GM19467 (cell line): ENCODE measurements around the gene STK36.

Experiments
- ATAC-seq: cut with Tn5 transposase; IDR thresholded peaks from one replicate; pipeline ENCODE4 v1.9.1; 2021; ENCODE audit warnings: mild to moderate bottlenecking, moderate library complexity; ENCODE audit not compliant: unreplicated experiment

The STK36 gene

GRCh38 chr2:218713922-218714321 is 42.0 kb downstream of the STK36 start:
- ATAC-seq, result no peak

DNA sequence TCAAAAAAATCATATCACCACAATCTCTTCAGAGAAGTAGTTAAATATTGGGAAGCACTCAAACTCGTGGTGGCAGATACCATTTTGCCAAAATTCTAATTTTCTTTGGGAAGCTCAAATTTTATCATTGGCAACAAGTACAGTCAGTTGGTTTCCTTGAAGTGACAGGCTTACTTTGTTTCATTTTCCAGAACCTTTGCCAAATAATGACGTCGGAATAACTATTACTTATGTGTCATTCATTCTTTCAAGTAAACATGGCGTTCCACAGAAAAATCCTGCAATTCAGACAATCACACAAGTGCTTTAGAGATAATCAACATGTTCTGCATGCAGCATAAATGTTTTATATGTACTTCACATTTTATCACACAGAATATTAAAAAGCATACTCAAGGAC is 44.2 kb downstream of the STK36 start:
- ATAC-seq, result no peak

GRCh38 chr2:218717262-218717661 is 45.4 kb downstream of the STK36 start:
- no peak for ATAC-seq

GRCh38 chr2:218718058-218718457 is 46.2 kb downstream of the STK36 start:
- ATAC-seq, result no peak

- ATAC-seq, result no peak
Measured at GRCh38 chr2:218719457-218719856, 47.6 kb downstream of the STK36 start.

DNA sequence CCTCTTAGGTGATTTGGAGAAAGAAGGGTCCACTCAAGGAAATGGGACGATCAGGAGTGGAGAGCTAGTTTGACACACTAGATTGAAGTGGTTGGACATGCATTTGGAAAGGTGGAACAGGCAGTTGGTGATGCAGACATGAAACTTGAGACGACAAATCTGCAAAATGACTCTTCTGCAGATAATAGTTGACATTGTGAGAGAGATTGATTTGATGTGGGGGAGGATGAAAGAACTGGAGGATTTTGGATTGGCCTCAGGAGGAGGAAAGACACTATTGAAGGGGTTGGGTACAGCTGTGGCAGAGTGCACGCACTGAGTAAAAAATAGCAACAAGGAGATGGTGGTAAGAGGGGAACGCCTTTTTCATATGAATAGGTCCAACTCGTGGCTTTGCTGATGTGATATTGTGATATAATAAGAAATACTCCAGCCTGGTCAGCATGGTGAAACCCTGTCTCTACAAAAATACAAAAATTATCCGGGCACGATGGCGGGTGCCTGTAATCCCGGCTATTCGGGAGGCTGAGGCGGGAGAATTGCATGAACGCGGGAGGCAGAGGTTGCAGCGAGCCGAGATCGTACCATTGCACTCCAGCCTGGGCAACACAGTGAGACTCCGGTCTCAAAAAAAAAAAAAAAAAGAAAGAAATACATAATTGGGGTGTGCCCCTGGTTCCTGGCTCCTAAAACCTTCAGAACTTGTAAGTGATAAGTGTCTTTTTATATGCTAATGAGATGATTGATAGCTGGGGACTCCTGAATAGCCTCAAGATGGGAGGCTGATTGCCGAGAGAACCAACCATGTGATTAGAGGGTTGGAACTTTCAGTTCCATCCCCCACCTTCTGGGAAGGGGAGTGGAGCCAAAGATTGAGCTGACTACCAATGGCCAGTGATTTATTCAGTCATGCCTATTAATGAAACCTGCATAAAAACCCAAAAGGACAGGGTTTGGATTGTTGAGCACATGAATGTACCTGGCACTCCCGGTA is 48.5 kb downstream of the STK36 start:
- ATAC-seq, result no peak

- no peak for ATAC-seq
Measured at GRCh38 chr2:218721488-218721887, 49.6 kb downstream of the STK36 start.

DNA sequence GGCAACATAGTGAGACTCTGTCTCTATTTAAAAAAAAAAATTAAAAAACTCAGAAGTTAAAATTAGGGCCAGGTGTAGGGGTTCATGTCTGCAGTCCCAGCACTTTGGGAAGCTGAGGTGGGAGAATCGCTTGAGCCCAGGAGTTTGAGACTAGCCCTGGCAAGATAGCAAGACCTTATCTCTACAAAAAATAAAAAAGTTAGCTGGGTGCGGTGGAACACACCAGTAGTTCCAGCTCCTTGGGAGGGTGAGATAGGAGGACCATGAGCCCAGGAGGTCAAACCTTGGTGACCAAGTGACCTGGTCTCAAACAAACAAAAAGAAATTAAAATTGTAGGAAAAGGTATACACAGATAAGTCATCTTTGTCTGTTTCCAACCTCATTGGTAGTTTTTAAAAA is 50.0 kb downstream of the STK36 start:
- ATAC-seq, result no peak

DNA sequence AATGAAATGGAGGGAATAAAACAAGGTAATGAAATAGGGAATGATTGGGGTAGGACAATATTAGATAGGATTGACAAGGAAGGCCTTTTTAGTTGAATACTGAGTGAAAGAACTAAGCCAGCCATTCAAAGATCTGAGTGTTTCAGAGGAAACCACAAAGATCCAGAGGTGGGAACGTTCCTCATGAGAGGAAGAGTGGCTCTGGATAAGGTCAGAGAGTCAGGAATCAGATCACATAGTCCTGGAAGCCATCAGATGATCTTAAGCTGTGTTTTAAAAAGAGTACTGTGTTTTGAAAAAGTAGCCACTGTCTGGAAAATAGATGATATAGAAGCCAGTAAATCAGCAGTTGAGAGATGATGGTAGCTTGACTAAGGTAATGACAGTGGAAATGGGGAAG is 50.5 kb downstream of the STK36 start:
- ATAC-seq, result no peak

GRCh38 chr2:218722876-218723785 is 51.2 kb downstream of the STK36 start:
- ATAC-seq, result no peak

GRCh38 chr2:218726004-218726574 is 54.2 kb downstream of the STK36 start:
- no peak for ATAC-seq

- ATAC-seq, result no peak
Measured at GRCh38 chr2:218727502-218728165, 55.7 kb downstream of the STK36 start.

DNA sequence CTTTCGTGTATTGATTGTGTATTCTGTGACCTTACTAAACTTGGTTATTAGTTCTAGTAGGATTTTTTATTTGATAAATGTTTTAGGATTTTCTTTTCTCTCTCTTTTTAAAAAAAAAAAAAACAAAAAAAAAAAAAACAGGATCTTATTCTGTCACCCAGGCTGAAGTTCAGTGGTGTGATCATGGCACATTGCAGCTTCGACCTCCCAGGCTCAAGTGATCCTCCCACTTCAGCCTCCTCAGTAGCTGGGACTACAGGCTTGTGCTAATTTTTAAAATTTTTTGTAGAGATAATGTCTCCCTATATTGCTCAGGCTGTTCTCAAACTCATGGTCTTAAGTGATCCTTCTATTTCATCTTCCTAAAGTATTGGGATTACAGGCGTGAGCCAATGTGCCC is 57.8 kb downstream of the STK36 start:
- ATAC-seq, result no peak

GRCh38 chr2:218732052-218732760 is 60.3 kb downstream of the STK36 start:
- no peak for ATAC-seq

DNA sequence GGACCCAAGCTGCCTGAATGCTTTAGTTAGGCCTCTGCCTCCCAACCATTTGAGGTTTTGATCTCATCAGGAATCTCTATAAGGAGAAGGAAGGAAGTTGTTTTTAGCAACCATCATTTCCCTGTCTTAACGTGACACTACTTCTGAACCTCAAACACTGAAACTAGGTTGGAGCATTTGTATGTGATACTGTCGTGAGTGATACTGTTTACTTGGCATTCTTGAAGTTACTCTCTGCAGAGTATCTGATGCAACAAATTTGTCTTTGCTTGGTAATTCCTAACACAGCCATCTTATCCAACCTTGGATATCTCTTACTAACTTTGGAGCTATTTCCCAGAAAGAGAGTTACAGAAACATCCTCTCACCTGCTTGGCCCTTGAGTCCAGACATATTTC is 60.9 kb downstream of the STK36 start:
- ATAC-seq, result no peak

DNA sequence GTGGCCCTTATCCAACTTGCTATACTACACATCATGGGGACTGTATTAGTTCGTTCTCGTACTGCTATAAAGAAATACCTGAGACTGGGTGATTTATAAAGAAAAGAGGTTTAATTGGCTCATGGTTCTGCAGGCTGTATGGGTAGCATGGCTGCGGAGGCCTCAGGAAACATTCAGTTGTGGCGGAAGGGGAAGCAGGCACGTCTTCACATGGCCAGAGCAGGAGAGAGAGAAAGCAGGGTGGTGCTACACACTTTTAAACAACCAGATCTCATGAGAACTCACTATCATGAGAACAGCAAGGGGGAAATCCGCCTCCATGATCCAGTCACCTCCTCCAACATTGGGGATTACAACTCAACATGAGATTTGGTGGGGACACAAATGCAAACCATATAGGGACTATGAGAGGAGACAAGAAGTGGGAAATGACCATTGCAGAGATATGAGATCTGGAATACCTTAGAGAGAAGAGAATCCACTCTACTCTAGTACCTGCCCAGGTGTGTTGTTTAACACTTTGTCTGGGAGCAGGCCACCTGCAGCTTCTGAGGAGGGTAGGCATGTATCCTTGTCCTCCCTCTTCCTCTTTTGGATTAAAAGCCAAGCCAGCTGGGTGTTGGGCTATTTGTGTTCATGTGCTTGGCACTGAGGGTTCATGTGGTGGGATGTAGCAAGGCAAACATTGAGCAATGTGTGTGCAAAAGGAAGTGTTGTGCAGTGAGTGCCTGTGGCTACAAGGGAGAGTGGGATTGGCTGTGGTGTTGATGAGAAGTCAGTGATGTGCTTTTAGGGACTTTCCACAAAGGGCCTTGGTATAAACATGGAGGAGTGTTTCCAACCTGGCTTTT is 61.5 kb downstream of the STK36 start:
- ATAC-seq, result no peak

- no peak for ATAC-seq
Measured at GRCh38 chr2:218734190-218734975, 62.5 kb downstream of the STK36 start.

DNA sequence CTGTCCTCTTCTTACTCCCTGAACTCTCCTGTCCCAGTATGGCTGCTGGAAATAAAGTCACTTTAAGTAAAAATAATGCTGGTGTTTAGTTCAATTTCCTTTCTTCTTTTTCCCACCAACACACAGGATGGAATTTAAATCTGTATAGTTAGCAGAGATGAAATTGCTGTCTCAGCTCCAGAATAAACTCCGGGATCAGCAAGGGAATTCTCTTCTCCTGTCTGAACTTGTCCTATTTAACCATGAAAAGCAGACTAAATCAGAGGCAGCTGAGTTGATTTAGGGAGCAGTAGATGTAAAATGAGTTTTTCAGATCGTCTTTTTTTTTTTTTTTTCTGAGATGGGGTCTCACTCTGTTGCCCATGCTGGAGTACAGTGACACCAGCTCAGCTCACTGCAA is 64.6 kb downstream of the STK36 start:
- ATAC-seq, result no peak
